GM18508 (cell line): ENCODE data around the gene CTNNA3.
"Not testable (repeated sequence)": the region's sequence is repeated elsewhere in the genome, so short reads cannot be mapped to it uniquely, and the experiment has no call there.

Experiments
- ATAC-seq: cut with Tn5 transposase; IDR thresholded peaks from one replicate; pipeline ENCODE4 v1.9.1; 2021; ENCODE audit warnings: moderate number of reproducible peaks; ENCODE audit not compliant: insufficient read depth, unreplicated experiment

The CTNNA3 gene

GRCh38 chr10:67268146-67268545 lies 427.8 kb downstream of the CTNNA3 start:
- ATAC-seq, result no peak

- no peak for ATAC-seq
Measured at GRCh38 chr10:67262675-67263074, 433.3 kb downstream of the CTNNA3 start.

DNA sequence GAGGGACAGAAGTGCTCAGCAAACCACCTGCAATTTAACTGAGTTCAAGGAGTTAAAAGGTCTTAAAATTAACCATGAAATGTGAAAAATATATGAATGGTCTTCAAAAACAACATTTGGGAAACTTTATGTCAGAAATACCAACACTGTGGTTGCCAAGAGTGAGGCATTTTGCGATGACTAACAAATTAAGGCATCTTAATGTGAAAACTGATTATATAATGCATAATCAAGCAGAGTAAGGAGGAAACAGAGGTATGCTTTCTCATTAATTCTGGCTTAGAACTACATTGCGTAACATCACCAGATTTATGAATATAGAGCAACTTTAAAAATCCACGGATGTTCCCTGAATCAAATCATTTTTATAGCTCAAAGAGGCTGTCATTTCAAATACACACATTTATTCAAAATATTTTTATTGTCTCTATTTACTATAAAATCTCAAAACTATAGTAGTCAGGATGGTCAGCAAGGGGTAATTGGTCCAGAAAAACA lies 434.6 kb downstream of the CTNNA3 start:
- no peak for ATAC-seq

- no peak for ATAC-seq
Measured at GRCh38 chr10:67259319-67259929, 436.6 kb downstream of the CTNNA3 start.

- ATAC-seq, result no peak
Measured at GRCh38 chr10:67257427-67258144, 438.4 kb downstream of the CTNNA3 start.

DNA sequence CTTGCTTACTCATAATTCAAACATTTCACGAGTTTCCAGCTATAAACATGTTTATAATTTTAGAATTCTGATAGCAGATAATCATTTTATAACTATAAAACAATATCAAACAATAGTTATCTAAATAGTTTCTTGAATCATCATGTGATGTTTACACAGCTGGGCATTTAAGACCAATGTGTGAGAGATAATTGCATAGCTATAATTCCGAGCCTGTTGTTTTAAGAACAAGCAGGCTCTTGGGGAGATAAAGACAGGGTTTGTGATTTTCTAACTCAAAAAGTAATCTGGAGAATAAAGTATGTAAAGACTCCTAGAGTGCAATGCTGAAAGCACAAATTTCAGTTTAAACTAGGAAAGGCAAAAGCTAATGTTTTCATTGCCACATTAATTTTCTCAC lies 439.0 kb downstream of the CTNNA3 start:
- ATAC-seq, result no peak

GRCh38 chr10:67250686-67251085 lies 445.3 kb downstream of the CTNNA3 start:
- ATAC-seq, result no peak

DNA sequence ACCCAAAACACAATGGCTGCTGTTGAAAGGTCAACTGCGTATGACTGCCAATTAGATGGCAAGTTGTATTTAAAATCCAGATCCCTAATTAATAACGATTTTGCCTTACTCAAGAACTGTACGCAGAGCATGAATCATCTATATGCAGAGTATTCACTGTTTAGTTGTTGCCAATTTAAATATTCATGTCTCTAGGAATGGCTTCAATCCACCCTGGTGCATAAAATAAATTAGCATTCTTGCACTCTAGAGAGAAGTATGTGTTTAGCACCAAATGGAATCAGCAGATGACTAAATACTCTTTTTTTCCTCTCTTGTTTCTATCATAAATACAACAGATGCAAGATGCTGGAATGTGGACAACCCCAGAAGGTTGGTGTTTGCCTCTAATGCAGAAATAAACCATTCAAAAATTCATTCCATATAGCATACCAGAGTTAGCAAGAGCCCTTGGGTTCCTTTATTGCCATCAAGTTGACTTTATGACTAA lies 449.9 kb downstream of the CTNNA3 start:
- no peak for ATAC-seq

DNA sequence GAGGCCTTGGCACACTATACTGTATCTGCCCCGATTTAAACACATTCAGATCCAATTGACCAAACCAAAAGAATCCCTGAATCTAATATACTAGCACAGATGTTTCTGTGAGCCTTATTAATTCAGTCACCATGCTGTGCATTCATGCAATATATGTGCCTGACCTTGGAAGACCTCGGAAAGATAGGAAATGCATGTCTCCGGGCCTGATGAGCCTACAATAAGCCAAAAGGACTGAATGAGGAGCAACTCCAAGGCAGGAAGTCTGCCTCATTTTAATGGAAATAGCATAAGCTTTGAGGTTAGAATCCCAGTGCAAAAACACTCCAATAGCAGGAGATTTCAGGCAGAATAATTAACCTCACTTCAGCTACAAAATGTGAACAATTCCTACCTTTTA lies 453.5 kb downstream of the CTNNA3 start:
- no peak for ATAC-seq

- no peak for ATAC-seq
Measured at GRCh38 chr10:67241451-67241850, 454.5 kb downstream of the CTNNA3 start.

DNA sequence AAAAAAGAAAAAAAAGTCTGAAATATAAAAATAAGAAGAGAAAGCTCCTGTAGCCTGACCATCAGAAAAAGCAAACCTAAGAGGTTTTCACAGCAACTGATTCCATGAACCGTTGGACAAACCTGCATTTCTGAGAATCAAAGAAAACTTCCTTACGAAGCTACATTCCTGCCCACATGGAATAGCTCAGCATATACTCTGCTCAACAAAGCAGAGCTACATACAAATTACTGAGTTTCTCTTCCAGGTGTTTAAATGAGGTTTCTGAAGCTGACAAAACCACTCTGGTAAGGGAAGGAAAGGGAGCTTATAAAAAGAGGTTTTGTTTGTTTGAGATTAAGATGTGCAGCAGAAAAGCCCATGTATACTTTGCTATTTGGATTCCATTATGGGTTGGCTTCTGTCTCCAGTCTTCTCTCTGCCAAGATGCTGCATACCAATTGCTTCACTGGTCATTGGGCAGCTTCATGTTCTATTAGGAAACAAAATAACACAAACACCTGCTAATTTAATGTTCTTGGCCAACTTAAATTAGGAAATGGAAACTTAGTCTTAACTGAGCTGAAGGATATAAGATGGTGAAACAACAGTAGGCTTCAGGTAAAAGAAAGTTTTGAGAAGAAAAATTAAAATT lies 456.0 kb downstream of the CTNNA3 start:
- ATAC-seq, result no peak

GRCh38 chr10:67230680-67231500 lies 465.1 kb downstream of the CTNNA3 start:
- not testable (repeated sequence) for ATAC-seq

DNA sequence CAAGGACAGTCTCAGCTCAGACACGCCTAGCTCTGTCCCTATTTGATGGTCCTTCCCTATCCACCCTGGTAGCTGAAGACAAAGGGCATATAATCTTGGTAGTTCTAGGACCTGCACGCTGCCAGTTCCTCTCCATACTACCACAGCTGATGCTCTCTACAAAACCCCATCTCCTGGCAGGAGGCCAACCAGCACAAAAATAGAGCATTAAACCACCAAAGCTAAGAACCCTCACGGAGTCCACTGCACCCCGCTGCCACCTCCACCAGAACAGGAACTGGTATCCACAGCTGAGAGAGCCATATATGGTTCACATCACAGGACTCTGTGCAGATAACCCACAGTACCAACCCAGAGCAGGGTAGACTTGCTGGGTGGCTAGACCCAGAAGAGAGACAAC lies 470.8 kb downstream of the CTNNA3 start:
- ATAC-seq, result no peak

GRCh38 chr10:67224553-67224952 lies 471.4 kb downstream of the CTNNA3 start:
- no peak for ATAC-seq

DNA sequence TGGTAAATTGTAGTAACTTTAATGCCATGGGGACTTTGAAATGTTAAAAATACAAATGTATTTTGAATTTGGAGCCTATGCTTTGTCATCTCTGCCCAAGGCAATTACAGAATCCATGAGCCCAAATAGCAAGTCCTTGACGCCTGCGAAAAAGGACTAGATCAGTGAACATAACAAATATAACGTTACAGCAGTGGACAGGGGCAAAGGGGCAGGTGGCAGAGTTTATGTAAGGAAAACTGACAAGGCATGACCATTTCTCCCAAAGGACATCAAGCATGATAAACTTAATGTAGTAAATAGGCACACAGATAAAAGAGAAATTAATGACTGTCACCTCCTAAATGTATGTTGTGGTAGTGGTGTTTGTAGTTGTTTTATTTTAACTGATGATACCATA lies 473.1 kb downstream of the CTNNA3 start:
- no peak for ATAC-seq

DNA sequence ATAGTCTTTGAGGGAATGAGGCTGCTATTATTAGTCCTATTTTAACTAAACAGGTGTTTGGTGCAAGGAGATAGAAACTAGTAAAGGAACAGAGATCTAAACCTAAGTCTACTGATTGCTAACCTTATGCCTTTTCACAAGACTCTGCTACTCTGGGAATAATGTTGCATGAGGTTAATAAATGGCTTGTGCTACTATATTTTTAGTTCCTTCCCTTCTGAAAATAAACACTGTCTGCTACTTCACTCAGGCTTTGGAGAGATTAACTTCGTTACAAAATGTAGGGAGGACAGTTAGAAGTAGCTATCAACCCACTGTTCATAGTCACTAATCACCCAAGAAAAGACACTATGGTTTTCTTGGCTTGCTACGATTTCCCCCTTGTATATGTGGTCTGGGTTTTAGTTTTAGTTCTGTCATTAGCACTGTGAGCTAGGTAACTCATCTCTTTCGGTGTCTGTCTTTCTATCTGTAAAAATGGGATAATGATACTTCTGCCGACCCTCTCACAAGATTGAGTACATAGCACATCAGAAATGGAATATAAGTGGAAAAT lies 474.0 kb downstream of the CTNNA3 start:
- ATAC-seq, result no peak

DNA sequence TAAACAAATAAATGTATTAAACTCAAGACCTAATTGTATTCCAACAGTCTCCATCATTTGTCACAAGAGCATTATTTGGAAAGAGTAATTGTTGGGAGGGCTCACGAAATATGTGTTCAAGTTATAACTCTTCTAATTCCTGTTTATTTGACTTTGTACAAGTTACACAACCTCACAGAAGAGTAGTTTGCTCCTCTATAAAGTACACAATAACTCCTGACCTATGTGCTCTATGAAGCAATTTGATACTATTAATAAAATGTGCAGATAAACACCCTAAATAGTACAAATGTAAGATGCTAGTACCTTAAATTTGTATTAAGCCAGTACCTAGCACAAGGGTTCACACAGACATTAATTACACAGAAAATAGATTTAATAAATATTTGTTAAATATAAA lies 484.3 kb downstream of the CTNNA3 start:
- no peak for ATAC-seq

DNA sequence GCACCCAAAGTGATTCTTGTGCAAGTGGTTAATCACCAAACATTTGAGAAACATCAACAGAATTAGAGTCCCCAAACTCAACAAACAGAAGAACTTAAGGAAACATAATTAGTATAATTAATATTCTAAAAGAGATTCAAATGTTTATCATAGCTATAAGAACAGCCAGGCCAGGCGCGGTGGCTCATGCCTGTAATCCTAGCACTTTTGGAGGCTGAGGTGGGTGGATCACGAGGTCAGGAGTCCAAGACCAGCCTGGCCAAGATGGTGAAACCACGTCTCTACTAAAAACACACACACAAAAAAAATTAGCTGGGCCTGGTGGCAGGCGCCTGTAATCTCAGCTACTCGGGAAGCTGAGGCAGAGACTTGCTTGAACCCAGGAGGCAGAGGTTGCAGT lies 488.1 kb downstream of the CTNNA3 start:
- not testable (repeated sequence) for ATAC-seq

DNA sequence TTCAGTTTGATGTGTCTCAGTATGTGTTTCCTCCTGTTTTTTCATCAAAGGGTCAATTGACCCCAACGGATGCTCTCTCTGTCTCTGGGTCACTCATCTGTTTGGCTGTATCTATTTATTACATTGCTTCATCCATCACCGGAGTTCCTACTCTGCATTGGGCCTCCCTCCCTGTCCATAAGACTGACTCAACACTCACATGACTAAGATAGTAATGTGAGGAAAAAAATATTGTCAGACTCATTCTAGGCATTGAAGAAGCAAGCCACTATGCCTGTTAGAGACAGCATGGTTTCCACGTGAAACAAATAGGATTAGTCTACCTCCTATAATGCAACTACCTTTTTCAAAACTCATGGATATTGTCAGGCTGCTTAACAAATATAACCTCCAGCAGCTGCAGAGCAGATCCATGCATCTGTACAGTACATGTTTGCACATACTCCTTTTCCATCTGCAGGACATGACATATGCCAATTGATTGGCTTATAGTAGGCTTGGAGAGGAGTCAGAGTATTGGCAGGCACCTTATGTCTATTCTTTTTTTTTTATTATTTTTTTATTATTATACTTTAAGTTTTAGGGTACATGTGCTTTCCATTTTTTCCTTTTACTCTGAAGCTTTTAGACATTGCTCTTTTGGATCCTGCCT lies 495.0 kb downstream of the CTNNA3 start:
- no peak for ATAC-seq

GRCh38 chr10:67175354-67175753 lies 520.6 kb downstream of the CTNNA3 start:
- ATAC-seq, result no peak
